Activated T-cell treated with anti-CD3 and anti-CD28 coated beads, Interleukin-2, amount 50 U/mL, for 1 hour (primary cell): Measurements from ENCODE around the gene SLC45A1.
"Not testable (repeated sequence)": the region's sequence is repeated elsewhere in the genome, so short reads cannot be mapped to it uniquely, and the experiment has no call there.

ENCODE experiments used
- DNase-seq: peaks from one replicate; pipeline ENCODE4 v3.0.0-alpha.2; 2020

The SLC45A1 gene

DNA sequence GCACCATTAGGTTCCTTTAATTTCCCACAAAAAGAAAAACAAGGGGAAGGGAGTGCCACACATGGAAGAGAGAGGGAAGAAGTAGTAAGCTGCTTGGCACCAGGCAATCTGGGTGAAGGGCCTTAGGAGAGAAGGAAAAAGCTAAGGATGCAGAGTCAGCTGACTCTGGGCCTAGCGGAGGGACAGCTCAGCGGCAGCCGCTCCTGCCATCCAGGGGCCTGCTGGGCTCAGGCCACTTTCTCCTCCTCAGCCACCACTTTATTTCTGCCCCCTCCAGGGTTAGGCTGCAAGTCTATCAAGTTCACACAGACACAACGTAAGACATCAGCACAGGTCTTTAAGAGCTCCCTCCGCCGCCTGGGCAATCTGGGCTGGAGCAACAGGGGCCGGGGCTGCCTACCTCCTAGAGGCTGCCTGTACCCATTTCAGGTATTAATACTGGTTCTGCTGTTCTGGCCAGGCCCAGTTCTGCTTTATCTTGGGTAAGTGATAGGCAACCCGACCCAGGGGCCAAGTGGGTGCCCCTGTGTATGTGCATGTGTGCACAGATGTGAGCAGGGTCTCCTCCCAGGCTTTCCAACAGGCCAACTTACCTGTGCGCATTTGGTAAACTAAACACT, 53.6 kb downstream of the SLC45A1 start:
- DNase-seq = no peak

DNA sequence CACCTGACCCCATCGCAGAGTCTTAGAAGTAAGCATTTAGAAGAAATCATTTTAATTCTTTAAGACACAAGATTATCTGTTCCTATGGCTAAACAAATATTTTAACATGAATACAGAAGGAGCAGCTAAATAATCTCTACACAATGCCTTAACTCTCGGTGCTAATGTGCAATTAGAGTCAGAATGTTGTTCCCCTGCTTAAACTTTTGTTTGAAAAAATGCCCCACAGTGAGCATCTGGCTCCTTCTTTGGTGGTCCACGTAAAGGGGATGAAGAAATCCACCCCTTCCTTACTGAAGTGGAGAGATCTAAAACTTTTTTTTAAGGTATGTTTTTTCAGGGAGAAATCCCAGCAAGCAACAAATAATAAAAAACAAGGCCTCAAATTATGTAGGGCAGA, 55.2 kb downstream of the SLC45A1 start:
- no peak for DNase-seq

DNA sequence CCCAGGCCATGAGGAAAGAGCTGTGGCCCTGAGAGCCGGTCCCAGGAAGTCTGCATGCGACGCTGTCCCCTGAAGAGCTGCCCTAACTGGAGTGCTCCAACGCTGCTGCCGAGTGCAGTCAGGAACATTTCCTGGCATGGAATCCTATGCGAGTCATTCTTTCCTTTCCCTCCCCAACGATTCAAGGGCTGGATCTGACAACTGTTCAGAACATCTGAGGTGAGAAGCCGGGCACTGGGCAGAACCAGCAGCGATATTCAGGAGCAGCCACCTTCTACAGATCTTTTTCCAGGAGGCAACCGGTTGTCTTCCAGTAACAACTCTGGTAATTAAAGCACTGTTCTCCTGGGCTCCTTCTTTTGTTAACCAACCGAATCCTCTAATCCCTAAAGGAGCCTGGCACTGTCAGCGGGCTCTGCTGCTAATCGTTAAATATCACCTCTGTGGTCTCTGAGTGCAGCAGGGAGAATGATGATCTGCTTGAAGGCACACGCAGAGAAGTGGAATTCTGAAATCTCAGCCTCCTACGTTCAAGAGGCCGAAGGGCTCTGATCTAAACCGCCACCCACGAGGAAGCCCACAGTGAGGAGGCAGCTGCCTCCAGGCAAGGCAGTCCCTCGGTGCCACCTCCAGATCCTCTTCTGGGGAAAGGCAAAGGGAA, 55.8 kb downstream of the SLC45A1 start:
- DNase-seq = no peak

DNA sequence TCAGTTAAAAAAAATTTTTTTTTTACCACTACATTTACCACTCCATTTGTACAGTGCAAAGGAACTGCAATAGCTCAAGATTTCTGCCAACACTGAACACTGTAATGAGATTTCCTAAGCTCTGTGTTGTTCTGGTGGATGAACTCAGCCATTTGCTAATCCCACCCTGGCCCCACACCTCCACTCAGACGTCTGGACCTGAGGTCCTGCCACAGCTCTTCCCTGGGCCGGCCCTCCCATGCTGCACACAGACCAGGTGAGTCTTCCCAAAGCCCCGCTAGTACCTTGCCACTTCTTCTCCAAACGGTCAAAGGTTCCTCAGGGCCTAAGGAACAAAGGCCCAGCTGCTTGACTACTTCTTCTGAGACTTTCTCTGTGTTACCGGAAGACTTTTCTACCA, 56.4 kb downstream of the SLC45A1 start:
- DNase-seq = no peak

DNA sequence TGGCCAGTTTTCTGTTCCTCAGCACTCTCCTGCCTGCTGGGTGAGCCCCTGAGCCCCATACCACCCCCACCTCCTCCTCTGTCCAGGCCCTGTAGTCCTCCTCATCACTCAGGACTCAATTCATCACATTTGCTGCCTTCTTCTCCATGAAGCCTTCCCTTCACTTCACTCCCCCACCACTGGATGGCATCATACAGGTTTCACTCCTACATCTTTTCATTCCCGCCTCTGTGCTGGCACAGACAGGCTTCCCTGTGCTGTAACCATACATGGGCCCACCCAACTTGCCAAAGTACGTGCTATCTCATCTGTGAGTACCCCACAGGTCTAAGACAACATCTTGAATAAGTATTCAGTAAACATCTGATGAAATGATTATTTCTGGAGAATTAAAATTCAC, 56.9 kb downstream of the SLC45A1 start:
- no peak for DNase-seq

DNA sequence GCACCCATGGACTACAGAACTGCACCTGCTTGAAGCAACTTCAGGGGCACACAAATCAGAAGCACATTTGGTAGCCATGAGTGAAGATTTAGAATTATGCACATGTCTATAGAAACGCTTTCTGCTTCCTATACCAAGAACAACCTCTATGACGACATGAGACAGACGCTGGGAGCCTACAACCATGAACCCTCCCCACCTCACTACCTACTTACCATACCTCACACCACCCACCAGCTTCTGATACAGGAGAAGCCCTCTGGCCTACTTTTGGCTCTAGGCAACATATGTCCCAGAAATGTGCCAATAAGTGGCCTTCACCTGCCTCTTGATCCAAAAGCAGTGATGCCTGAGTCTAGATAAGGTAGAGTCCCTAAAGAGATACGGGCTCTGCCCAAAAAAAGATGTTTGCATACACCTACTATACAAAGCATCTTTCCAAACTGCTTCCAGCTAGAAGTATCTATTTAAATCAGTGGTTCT, 58.5 kb downstream of the SLC45A1 start:
- no peak for DNase-seq

DNA sequence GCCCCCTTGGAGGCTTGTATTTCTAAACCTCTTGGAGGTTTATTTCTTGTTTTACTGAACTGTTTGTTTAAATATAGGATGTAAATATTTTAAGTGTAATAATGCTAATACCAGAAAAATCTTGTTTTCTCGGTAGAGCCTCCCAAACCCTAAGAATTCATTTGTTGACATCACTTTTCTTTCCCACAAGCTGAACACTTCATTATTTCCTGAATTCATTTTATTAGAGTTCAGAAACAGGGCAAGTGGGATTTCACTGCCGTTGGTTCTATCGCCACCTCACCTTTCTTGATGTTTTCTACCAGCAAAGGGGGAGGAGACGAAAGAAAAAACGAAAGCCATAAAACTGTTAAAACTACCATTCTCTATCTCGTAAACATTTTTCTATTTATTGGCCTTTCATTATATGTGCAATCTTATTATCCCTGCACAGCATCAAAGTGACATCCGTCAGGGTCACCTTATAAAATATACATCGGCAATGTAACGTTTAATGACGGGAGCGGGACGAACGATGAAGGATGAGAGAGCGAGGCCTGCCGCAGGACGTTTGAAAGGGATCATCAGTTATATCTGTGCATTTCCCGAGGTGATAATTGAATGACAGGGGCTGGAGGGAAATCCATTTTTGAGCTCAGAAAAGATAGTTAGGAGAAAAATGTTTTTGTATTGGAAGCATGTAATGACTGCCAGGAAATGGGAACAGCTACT, 59.5 kb downstream of the SLC45A1 start:
- no peak for DNase-seq

DNA sequence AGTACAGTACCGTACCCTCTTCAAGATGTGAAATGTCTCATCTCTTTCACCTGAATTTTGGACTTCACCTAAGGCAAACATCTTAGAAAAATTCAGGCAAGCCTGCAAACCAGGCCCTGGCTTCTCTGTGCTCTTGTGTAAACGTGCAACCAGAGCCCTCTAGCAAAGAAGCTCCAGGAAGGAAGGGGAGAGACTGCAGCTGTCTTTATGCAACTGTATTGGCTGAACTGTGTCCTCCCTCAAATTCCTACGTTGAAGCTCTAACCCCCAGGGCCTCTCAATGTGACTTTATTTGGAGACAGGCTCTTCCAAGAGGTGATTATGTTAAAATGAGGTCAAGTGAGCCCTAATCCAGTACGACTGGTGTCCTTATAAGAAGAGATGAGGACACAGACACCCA, 60.3 kb downstream of the SLC45A1 start:
- DNase-seq = no peak

DNA sequence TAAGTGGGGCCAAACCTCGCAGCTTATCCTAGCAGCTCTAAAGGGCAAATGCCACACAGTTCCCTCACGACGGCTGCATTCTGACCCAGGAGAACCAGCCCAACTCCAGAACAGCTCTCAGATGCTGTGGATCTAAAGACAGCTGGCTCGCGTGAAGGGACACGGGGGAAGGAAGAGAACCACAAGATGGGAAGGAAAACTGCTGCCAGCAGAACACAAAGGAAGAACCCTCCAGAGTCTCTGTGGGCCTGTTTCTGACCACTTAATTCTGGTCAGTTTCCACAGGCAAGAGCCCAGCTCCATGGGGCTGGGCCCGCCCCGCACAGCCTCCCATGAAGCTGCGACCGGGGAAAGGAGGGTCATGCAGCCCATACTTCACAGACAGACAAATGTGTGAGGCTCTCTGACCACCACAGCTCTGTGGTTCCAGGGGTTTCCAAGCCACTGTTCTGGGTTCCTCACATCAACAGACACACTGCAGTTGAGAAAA, 61.1 kb downstream of the SLC45A1 start:
- no peak for DNase-seq

DNA sequence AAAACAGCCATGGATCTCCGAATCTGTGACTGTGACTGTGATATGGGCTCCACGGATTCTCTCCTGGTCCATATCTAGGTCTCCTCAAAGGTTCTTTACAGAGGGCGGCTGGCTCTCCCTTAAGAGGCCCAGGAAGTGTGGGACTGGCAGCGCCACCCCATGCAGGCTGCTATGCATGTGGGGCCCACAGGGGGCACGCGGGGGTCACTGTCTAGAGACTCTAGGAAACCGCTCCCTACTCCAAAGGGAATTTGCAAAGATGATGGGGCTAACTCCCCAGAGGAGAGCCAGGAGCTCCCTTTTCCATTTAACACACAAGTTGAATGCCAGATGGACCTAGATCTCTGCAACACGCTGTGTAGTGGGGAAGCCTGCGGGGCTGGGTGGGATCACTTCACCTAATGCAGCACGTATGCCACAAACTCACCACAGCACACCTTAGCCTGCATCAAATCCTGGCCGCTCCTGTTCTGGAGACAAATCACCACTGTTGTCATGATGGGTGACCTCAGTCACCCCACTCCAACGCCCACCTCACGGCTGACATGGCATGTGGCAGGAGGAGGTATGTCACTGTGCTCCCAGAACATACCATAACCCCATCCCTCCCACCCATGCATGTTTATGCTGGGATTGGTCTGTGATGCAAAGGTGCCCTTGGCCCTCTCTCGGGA, 61.7 kb downstream of the SLC45A1 start:
- no peak for DNase-seq

DNA sequence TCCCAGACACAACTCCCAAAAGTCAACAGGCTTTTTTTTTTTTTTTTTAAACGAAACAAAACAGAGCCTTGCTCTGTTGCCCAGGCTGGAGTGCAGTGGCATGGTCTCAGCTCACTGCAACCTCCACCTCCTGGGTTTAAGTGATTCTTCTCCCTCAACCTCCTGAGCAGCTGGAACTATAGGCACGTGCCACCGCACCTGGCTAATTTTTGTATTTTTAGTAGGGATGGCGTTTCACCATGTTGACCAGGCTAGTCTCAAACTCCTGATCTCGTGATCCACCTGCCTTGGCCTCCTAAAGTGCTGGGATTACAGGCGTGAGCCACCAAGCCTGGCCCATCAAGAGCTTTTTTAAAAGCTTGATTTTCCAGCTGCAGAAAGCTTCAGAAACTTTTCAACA, 62.4 kb downstream of the SLC45A1 start:
- not testable (repeated sequence) for DNase-seq

DNA sequence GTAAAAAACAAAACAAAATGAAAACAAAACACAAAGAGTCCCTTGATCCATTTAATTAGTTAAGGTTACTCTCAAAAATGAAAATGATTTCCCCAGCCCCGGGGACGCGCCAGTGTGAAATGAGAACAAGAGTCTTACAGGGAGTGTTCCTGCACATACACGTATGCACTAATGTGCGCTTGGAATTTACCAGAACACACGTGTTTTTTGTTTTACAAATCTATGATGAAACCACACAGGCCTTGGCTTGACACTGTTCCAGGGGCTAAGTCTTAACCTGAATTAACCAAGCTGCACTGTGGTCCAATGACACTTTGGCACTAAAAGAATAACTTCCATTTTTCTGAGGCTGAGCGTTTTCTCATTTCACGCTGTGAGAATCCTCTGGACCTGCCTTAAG, 63.7 kb downstream of the SLC45A1 start:
- DNase-seq = no peak

DNA sequence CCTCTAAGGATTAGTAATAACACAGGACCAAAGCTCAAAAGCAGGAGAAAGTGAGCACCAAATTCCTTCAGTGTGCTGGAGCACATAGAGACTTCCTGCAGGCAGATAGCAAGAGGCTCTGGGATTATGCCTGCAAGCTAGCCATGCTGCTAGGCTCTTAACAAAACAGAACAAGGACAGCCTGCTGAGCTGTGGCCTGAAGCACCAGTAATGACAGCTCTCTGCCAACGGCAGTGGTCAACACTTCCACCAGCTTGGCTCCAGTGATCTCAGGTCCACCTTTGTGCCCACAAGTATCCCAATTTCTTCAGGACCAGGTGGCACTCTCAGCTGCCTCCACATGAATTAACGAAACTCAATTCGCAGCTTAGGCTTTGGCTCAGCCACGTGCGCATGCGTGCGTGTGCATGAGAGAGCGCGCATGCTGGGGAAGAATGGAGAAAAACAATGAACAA, 64.2 kb downstream of the SLC45A1 start:
- DNase-seq = no peak

DNA sequence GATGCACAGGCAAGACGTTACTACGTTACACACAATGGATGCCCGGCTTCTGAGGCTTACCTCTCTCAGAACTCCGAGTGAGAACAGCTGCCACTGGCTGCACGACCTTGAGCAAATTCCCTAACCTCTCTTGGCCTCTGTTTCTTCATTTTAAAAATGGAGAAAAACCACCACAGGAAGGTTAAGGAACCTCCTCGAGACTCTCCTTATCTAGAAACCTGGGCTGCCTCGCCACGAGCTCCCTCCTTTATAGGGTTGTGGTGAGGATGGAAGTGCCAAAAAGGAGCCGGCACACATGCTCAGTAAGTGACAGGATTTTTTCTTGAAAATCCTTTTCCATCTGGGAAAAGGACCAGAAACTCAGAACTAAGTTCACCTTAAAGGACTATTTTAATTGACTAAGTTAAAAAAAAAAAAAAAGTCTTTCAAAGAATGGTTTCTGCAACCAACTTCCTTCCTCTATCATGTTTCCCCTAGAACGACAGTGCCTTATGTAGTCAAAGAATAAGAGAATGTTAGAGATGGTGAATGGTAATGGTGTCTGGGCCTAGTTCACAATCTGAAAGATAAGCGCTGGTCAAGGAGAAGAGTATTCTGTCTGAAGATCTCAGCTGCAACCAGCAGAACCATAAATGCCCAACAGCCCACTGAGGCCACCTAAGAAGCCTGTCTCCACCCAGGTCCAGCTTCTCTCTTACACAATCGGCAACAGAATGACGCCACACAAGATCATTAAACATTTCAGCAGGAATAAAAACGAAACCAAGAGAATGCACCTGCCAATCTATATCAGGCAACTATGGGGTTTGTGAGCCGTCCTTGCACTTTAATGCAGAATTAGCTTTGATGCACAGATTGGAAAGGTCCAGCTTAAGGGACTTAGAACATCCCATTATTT, 64.9 kb downstream of the SLC45A1 start:
- no peak for DNase-seq

DNA sequence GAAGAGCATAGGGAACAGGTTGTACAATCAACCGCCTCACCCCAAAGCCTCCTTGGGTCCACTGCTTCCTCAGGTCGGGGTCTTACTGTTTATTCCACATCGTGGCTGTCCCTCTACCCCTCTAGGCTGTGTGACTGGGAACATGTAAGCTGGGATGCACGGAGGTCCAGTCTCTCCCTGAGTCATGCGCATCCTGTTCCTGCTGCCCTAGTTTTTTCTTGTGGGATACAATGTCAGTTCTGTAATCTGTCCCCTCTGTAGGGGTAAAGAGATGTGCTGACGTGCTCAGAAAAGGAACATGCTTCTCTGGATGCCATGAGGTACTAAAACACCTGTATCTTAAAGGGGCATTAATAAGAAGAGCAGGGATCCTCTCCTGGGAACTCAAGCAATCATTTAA, 66.2 kb downstream of the SLC45A1 start:
- no peak for DNase-seq

DNA sequence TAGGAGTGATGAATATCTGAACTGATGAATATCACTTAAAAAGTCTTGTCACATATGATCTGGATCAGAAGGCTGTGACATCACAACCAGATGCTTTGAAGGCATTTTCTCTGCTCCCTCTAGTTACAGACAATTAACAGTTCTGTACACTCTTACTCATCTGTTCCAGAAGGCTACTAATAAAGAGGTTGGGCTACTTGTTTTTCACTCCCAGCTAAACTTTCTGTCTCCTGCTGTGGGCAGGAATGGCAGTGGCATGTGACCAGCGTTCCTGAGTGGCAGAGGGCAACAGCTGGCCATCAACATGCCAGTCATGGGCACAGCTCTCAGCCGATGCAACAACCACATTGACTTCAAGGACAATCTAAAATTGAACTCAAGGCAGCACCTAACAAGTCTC, 66.7 kb downstream of the SLC45A1 start:
- DNase-seq = no peak

DNA sequence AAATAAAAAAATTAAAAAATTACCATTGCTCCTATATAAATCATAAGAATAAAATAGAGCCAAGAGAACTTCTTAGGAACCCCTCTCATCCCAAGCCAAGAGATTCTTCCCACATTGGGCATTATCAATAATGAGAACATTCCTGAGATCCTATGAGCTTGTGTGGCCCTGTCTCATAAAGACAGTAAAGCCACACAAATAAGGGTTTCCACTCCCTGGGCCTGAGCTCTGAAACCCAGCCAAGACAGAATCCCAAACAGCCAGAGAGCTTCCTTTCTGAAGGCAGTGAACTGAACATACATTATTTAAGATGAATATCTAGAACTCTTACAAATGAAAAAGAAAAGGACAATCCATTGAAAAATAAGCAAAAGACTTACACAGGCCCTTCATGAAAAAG, 68.3 kb downstream of the SLC45A1 start:
- DNase-seq = no peak

DNA sequence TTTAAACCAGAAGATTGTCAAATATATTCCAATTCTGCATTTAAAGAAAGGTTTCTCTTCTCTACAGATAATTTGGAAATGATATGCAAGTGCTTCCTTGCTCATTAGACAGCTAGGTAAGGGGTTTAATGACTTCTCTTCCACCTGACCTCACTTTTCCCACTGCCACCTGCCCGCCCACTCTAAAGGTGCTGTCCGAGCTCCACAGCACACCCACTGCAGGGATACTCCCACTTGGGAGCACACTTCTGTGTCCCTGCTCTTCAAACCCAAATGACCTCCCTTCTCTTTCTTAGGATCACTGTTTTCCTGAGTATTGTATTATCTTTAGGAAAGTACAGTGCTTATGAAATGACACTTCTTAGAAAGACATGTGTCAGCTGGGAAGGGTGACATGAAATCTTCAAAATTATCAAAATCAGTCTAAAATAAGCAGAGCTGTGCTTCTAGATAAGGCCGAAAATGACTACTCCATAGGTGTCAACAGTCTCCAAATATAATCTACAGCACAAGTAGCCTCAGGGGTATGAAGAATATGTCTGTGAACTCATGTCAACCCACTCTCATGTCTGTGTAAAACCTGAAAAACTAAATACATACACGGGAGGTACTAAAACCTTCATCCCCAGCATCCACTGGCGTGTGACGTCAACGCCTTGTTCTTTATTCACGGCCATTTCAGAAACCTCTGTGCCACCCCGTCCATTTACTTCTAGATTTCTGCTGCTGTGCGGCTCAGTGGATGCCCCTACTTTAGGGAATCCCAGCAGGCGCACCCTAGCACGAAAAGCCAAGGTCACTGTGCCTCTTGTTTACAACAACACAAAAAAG, 71.0 kb downstream of the SLC45A1 start:
- DNase-seq = no peak

DNA sequence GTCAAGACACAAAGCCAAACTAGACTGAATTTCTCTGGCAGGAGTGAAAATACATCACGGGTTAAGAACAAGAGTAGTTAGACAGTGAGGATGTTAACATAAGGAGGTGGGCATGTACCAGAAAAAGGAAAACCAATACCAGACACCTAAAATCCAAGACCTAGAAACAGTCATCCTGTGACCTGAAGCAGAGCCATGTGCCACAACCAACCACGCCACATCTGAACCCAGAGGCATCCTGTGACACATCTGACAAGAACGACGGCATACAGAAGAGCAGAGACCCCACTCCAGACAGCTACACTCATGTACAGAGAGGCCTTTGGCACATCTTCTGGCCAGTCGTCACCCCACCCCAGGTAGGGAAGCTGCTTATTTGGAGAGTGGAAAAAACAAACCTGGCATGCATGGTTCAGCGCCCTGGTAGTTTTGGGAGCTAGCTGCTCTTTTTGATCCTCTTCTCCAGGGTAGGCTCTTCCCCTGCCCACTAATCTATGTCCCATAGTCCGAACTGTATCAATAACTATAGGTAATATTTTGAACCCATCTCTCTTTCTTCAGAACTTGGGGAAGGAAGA, 72.1 kb downstream of the SLC45A1 start:
- no peak for DNase-seq

DNA sequence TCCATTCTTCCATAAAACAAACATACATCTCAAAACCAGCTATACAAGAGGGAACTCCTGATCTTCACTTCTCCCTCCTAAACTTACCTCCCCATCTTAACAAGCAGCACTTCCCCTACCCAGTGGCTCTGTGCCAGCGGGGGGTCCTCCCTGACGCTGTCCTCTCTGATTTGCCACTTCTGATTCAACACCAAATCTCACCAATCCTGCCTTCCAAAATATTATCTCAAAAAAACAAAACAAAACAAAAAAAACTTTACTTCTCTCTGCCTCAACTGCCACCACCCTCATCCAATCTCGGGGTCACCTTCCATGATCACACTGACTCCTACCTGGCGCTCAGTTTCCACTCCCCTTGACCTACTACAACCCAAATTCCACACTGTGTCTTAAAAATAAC, 72.8 kb downstream of the SLC45A1 start:
- DNase-seq = no peak

DNA sequence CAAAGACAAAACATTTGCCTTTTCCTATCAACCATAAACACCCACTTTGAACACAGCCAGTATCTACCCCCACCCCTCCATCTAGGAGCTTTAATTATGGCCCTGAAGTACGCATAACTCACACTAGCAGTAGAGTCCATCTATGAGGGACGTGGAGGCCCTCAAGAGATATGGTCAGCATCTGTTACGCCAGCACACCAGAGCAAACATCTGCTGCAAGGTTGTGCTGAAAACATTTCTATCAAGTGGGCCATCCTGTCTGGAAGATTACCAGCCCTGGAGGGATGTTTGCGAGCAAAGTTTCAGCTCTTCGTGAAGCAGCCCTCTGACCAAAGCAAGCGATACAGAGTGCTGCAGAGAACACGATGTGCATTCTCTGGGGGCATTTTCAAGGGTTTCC, 74.6 kb downstream of the SLC45A1 start:
- DNase-seq = no peak
